Measurements from ENCODE around the gene CSGALNACT2.

CSGALNACT2 gene

DNA sequence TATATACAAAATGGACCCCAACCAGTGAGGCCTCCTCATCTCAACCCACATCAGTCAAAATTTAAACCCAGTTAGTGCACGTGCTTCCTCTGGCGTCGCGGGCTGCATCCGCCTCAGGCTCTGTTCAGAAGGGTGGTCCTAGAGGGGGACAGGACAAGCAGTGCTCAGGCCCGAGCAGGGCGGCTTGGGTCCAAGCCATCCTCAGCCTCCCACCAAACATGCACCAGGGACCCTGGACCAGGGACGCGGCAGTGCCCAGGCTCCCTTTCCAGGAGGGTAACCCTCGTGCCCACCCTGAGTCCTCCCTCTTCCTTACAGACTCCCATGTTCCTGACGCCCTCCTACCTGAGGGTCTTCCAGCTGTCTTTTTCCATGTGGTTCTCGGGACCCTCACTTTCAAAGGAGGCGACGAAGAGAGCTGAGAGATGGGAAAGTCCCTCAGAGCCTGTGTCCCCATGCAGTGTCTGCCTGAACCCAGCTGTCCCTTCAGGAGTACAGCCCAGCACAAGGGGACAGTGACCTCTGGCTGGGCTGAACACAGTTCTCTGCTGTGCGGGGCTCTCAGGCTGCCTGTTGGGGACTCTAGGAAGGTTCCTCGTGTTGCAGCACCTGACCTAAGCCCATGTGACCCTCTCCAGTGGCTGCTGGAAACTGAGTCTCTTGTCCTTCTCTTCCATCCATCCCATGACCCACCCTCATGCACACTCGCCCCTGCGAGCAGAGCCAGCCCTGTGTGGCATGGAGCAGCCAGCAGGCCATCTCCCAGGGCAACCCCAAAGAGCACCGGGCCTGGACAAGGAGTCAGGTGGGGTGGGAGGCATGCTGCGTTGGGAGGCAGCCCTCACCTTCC lies 58.1 kb downstream of the CSGALNACT2 start:
- no peak for TF ChIP-seq ZBTB7A (IDR thresholded peaks at IDR 0.05; ENCODE audit: low read depth)
- TF ChIP-seq, protein P1, sequence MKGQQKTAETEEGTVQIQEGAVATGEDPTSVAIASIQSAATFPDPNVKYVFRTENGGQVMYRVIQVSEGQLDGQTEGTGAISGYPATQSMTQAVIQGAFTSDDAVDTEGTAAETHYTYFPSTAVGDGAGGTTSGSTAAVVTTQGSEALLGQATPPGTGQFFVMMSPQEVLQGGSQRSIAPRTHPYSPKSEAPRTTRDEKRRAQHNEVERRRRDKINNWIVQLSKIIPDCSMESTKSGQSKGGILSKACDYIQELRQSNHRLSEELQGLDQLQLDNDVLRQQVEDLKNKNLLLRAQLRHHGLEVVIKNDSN (IDR thresholded peaks at IDR 0.05), result no peak
- TF ChIP-seq, protein P2, sequence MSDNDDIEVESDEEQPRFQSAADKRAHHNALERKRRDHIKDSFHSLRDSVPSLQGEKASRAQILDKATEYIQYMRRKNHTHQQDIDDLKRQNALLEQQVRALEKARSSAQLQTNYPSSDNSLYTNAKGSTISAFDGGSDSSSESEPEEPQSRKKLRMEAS (IDR thresholded peaks at IDR 0.05), result no peak
- no peak for TF ChIP-seq CEBPB (IDR thresholded peaks at IDR 0.05)
- TF ChIP-seq YY1 (IDR thresholded peaks at IDR 0.05; ENCODE audit: low read depth), result no peak
- no peak for TF ChIP-seq NFIC (IDR thresholded peaks at IDR 0.05)
- TF ChIP-seq TCF12 (IDR thresholded peaks at IDR 0.05; ENCODE audit: low read depth), result no peak
- TF ChIP-seq FOXM1 (IDR thresholded peaks at IDR 0.05; ENCODE audit: borderline replicate concordance, low read depth), result no peak
- no peak for TF ChIP-seq CREB1 (IDR thresholded peaks at IDR 0.05; ENCODE audit: low read depth)
- TF ChIP-seq EGR1 (IDR thresholded peaks at IDR 0.05), result no peak
- no peak for TF ChIP-seq TAF1 (IDR thresholded peaks at IDR 0.05; ENCODE audit: low read depth)
- TF ChIP-seq EP300 (IDR thresholded peaks at IDR 0.05; ENCODE audit: borderline replicate concordance), result no peak
- TF ChIP-seq, protein P3, sequence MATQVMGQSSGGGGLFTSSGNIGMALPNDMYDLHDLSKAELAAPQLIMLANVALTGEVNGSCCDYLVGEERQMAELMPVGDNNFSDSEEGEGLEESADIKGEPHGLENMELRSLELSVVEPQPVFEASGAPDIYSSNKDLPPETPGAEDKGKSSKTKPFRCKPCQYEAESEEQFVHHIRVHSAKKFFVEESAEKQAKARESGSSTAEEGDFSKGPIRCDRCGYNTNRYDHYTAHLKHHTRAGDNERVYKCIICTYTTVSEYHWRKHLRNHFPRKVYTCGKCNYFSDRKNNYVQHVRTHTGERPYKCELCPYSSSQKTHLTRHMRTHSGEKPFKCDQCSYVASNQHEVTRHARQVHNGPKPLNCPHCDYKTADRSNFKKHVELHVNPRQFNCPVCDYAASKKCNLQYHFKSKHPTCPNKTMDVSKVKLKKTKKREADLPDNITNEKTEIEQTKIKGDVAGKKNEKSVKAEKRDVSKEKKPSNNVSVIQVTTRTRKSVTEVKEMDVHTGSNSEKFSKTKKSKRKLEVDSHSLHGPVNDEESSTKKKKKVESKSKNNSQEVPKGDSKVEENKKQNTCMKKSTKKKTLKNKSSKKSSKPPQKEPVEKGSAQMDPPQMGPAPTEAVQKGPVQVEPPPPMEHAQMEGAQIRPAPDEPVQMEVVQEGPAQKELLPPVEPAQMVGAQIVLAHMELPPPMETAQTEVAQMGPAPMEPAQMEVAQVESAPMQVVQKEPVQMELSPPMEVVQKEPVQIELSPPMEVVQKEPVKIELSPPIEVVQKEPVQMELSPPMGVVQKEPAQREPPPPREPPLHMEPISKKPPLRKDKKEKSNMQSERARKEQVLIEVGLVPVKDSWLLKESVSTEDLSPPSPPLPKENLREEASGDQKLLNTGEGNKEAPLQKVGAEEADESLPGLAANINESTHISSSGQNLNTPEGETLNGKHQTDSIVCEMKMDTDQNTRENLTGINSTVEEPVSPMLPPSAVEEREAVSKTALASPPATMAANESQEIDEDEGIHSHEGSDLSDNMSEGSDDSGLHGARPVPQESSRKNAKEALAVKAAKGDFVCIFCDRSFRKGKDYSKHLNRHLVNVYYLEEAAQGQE (IDR thresholded peaks at IDR 0.05; ENCODE audit: low read depth), result no peak
- TF ChIP-seq TEAD4 (IDR thresholded peaks at IDR 0.05), result no peak
- no peak for TF ChIP-seq RAD21 (IDR thresholded peaks at IDR 0.05; ENCODE audit: low read depth)

DNA sequence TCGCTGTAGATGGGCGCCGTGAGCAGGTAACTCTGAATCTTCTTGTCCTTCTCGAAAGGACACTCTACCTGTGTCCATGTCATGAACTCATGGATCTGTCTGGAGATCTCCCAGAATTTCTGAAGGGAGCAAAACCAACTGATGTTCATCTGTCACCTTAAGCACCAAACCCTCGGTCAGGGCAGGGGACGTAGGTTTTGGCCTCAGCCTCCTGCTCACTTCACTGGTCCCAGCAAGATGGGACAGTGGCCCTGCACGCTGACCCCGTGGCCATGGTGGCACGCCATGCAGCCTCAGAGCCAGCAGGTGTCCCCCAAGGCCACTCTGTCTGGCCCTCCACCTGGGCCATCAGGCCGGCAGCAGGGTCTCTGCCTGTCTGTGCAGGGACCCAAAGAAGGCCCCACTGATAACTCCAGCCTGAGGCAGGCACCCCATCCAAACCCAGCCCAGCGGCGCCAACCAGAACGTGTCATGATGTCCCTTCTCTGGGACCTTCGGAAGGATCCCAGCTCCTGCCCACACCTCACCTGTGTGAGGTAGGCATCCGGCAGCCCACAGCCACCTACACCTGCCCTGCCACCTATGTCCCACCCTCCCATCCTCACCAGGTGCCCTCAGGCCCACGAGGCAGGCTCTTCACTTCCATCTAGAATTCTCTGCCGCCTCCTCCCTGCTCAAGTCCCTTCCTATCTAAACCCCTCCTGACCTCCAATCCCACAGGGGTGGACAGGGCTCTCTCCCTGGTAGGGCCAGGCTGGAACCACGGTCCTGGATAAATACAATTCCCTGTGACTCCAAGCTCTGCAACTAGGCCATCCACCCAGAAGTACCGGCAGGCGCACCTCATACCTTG lies 59.0 kb downstream of the CSGALNACT2 start:
- TF ChIP-seq, protein P3 (IDR thresholded peaks at IDR 0.05; ENCODE audit: low read depth), result no peak
- peak; percentile 21; the same call in 1 of the 2 replicates for TF ChIP-seq RAD21 (IDR thresholded peaks at IDR 0.05; ENCODE audit: low read depth)
- no peak for TF ChIP-seq CREB1 (IDR thresholded peaks at IDR 0.05; ENCODE audit: low read depth)

DNA sequence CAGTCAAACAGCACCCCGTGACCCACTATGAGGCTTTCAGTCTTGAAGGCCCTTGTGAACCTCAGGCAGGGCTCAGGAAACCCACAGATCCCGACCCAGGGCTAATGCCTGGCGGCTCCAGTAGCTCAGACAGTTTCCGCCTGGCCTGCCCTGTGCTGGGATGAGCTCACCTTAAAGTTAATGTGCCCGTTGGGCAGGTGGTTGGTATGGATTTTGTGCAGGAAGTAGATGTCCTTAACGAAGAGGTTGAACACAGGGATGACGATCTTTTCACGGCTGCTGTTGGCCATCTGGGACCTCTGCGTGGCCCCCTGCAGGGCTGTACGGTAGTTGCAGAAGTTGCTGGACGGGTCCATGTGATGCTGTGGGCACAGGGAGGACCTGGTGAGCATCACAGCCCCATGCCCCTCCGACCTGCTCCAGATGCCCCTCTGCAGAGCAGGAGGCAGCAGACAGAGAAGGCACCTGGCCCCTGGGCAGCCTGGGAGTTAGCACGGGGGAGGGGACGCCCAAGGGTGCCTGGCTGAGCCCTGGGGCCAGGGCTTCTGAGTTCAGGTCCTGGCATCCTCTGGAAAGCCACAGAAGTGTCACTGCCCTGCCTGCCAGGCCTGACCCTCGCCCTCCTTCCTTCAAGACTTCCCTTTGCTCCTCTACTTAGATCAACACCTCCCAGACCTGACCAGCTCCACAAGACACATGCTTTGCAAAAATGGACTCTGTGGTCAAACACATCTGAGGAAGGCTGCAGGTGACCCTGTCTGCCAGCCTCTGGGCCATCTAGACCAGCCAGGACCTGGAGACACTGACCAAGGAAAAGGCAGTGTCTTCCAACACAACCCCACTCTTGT lies 59.8 kb downstream of the CSGALNACT2 start:
- no peak for TF ChIP-seq CEBPB (IDR thresholded peaks at IDR 0.05)
- peak; percentile 7; the same call in 1 of the 2 replicates for TF ChIP-seq RAD21 (IDR thresholded peaks at IDR 0.05; ENCODE audit: low read depth)
- TF ChIP-seq, protein P3 (IDR thresholded peaks at IDR 0.05; ENCODE audit: low read depth), result no peak
- TF ChIP-seq, protein P2 (IDR thresholded peaks at IDR 0.05), result no peak
- TF ChIP-seq CREB1 (IDR thresholded peaks at IDR 0.05; ENCODE audit: low read depth), result no peak

DNA sequence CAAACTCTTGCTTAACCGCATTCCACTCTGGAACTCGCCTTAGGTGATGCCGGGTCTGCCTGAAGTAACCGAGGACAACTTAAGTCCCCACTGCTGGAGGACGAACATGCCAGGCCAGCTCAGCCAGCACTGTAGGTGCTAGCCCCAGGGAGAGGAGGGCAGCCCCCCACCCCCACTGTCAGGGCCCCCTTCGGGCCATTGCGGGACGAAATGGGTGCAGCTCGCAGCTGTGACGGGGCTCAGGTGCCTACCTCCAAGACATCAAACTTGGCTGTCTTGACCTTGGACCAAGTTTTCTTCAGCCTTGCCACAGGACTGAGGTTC lies 60.4 kb downstream of the CSGALNACT2 start:
- TF ChIP-seq CREB1 (IDR thresholded peaks at IDR 0.05; ENCODE audit: low read depth) (no peak), TCF12 (IDR thresholded peaks at IDR 0.05; ENCODE audit: low read depth) (no peak), ZBTB7A (IDR thresholded peaks at IDR 0.05; ENCODE audit: low read depth) (no peak), TEAD4 (IDR thresholded peaks at IDR 0.05) (no peak), YY1 (IDR thresholded peaks at IDR 0.05; ENCODE audit: low read depth) (no peak), EGR1 (IDR thresholded peaks at IDR 0.05) (no peak), CEBPB (IDR thresholded peaks at IDR 0.05) (no peak), NFIC (IDR thresholded peaks at IDR 0.05) (no peak), EP300 (IDR thresholded peaks at IDR 0.05; ENCODE audit: borderline replicate concordance) (no peak), TAF1 (IDR thresholded peaks at IDR 0.05; ENCODE audit: low read depth) (no peak)
- TF ChIP-seq, protein P3 (IDR thresholded peaks at IDR 0.05; ENCODE audit: low read depth), result no peak
- TF ChIP-seq, protein P2 (IDR thresholded peaks at IDR 0.05), result no peak
